IPS-NIHi7 (cell line): Measurements from ENCODE around the gene PAQR9.

Experiments used
- DNase-seq: peaks from one replicate; pipeline ENCODE4 v3.0.0; 2012; ENCODE audit warnings: mixed read lengths; ENCODE audit errors: extremely low spot score

PAQR9 gene

DNA sequence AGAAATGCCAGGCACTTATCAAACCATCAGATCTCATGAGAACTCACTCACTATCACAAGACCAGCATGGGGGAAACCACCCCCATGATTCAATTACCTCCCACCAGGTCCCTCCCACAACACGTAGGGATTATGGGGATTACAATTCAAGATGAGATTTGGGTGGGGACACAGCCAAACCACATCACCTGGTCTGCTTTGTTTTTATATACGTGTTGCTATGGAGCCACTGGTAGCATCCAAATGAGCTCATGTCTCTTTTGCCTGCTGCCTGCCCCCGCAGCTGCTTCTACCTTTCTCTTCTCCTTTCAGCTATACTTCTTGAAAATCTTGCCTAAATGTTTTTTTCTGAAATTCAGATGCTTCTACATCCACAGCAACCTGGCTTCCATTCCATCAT is 47.8 kb downstream of the PAQR9 start:
- no peak for DNase-seq

DNA sequence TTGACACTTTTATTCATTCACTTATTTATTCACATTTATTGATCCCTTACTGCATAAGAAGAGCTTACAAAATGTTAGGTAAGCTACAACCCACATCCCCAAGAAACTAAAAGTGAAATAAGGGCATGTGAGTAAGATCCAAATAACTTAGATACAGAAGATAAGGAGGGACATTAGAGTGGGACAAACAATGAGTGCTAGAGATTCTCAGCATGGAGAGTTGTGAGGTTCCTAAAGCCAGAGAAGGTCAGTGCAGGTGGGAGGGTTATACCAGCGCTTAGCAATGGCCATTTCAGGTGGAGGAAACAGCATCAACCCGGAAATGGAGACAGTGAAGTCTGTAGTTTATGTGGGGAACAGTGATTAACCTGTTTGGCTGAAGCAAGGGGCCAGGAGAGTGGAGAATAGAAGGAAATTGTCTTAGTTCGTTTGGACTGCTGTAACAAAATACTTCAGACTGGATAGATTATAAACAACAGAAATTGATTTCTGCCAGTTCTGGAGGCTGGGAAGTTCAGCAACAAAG is 49.1 kb downstream of the PAQR9 start:
- DNase-seq, result no peak

DNA sequence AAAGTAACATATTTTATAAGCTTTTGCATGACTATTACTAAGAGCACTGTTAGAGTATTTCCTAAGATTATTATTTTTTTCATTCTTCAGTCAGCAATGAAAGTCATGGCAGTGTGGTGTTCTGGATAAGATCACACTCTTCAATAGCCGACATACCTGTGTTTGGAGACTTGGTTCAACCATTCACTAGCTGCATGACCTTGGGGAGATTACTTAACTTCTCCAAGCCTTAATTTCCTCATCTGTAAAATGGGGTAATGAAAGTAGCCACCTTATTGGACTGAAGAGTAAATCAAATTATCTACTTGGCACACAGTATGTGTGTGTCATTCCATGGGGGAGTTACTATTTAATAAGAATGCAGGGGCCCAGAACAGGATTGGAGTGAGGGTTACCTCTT is 50.0 kb downstream of the PAQR9 start:
- DNase-seq, result no peak

DNA sequence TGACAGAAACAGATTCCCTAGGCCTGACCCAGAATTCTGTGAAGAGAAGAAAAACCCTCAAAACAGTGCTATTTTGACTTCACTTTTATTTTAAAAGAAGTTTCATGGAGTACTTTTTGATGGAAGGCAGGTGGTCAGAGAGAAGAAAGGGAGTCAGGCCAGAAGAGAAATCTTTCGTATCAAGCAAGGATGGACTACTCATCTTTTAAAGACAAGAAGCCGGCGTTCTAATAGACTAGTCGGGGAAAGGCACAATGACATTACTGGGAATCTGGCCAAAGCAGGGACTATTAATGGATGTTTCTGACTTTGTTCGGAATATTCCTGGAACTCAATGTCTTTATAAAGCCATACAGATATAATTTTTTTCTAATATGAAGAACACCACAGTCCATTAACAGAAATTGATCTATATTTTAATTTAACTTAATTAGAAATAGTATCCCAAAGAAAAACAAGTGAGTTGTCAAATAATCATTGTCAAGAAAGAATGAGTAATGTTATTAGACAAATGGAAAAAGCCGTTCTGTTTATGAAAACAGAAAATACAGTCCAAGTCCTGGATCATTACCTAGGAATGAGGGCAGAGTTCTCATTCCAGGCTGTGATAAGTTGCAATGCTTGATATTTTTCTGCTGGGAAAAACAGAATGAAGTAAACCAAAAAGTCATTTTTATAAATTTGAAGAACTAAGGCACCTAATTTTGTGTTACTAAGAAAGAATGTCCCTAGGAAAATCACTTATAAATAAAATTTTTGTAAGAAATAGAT is 50.9 kb downstream of the PAQR9 start:
- no peak for DNase-seq
